Ishikawa (cell line): ENCODE results near the gene RPL26.

Experiments
- CEBPB ChIP-seq: IDR thresholded peaks from 2 replicates; pipeline ENCODE4 v1.6.1; 2012
- CREB1 ChIP-seq: IDR thresholded peaks from 2 replicates; pipeline ENCODE4 v1.6.1; 2012; ENCODE audit warnings: low read depth
- EP300 ChIP-seq: IDR thresholded peaks from 2 replicates; pipeline ENCODE4 v1.6.1; 2012; ENCODE audit warnings: borderline replicate concordance
- FOXM1 ChIP-seq: IDR thresholded peaks from 2 replicates; pipeline ENCODE4 v1.6.1; 2012; ENCODE audit warnings: low read depth, borderline replicate concordance
- MAX ChIP-seq: IDR thresholded peaks from 2 replicates; pipeline ENCODE4 v1.6.1; 2012
- RAD21 ChIP-seq: IDR thresholded peaks from 2 replicates; pipeline ENCODE4 v1.6.1; 2012; ENCODE audit warnings: low read depth
- REST ChIP-seq: IDR thresholded peaks from 2 replicates; pipeline ENCODE4 v1.6.1; 2012; ENCODE audit warnings: low read depth, mild to moderate bottlenecking
- TAF1 ChIP-seq: IDR thresholded peaks from 2 replicates; pipeline ENCODE4 v1.6.1; 2012; ENCODE audit warnings: low read depth, mild to moderate bottlenecking
- TEAD4 ChIP-seq: IDR thresholded peaks from 2 replicates; pipeline ENCODE4 v1.6.1; 2012
- USF1 ChIP-seq: IDR thresholded peaks from 2 replicates; pipeline ENCODE4 v1.6.1; 2012
- YY1 ChIP-seq: IDR thresholded peaks from 2 replicates; pipeline ENCODE4 v1.6.1; 2012; ENCODE audit warnings: low read depth
- ZBTB7A ChIP-seq: IDR thresholded peaks from 2 replicates; pipeline ENCODE4 v1.6.1; 2012; ENCODE audit warnings: low read depth

GRCh38 chr17:8413328-8413727, 30.3 kb upstream of the RPL26 start:
- no peak for TF ChIP-seq REST
- no peak for TF ChIP-seq TAF1
- TF ChIP-seq RAD21: no peak
- no peak for TF ChIP-seq EP300
- no peak for TF ChIP-seq MAX
- no peak for TF ChIP-seq TEAD4
- no peak for TF ChIP-seq CREB1
- TF ChIP-seq YY1: no peak
- no peak for TF ChIP-seq CEBPB
- no peak for TF ChIP-seq FOXM1
- no peak for TF ChIP-seq ZBTB7A
- TF ChIP-seq USF1: no peak
